Kidney epithelial cell (primary cell): ENCODE results near the gene NID2. TPM values are rescaled to one million over a fixed set of nuclear protein-coding genes. Genes with fewer than 3 reads are reported as not detected.

ENCODE experiments used
- DNase-seq: peaks from one replicate; pipeline ENCODE4 v3.0.0-alpha.2; 2010; ENCODE audit warnings: low read depth
- H3K27me3 ChIP-seq: 2 replicates; pipeline ENCODE4 v1.6.0; 2011; ENCODE audit warnings: low read length; ENCODE audit not compliant: control insufficient read depth, insufficient read depth
- H3K36me3 ChIP-seq: 2 replicates; pipeline ENCODE4 v1.5.1; 2011; ENCODE audit warnings: low read length; ENCODE audit not compliant: control insufficient read depth, insufficient read depth
- H3K4me3 ChIP-seq: 2 replicates; pipeline ENCODE4 v1.5.1; 2011; ENCODE audit warnings: low read depth, mild to moderate bottlenecking, control low read depth, low read length
- CTCF ChIP-seq: IDR thresholded peaks from 2 replicates; pipeline ENCODE4 v1.5.1; 2011; ENCODE audit warnings: mild to moderate bottlenecking, moderate library complexity, low read length, control low read depth, inconsistent platforms; ENCODE audit not compliant: insufficient read depth, poor library complexity, severe bottlenecking
- total RNA-seq: library from RNA; depleted of rRNA; stranded (reverse); fragments of >200 nt; gene quantifications from 2 replicates; pipeline ENCODE4 v1.2.3, GENCODE V29; 2015

NID2 gene
- total RNA-seq, 1 donor from 2014 or later = 5.4 TPM

- H3K27me3 ChIP-seq = no peaks in the 10 kb centered on the region
- no peak for DNase-seq
These were observed 26.5 kb upstream of the NID2 start for GRCh38 chr14:52095336-52095735.

GRCh38 chr14:52094546-52095271, 25.9 kb upstream of the NID2 start:
- no peak for DNase-seq
- H3K27me3 ChIP-seq = no peaks in the 10 kb centered on the region
- no peak overlapping the region for H3K4me3 ChIP-seq
- no peak for TF ChIP-seq CTCF
- H3K36me3 ChIP-seq = no peaks in the 10 kb centered on the region

More at GRCh38 chr14:52095336-52095735, 26.5 kb upstream of the NID2 start:
- no peaks in the 10 kb centered on the region for H3K36me3 ChIP-seq
- no peak for TF ChIP-seq CTCF
- no peak overlapping the region for H3K4me3 ChIP-seq

- H3K27me3 ChIP-seq = no peaks in the 10 kb centered on the region
- TF ChIP-seq CTCF = no peak
- no peak overlapping the region for H3K4me3 ChIP-seq
- DNase-seq = no peak
- no peaks in the 10 kb centered on the region for H3K36me3 ChIP-seq
These were observed 23.1 kb upstream of the NID2 start for GRCh38 chr14:52091928-52092327.

GRCh38 chr14:52090936-52091335, 22.1 kb upstream of the NID2 start:
- Histone ChIP-seq H3K27me3 (no peaks in the 10 kb centered on the region), H3K4me3 (no peak overlapping the region), H3K36me3 (no peaks in the 10 kb centered on the region)
- no peak for DNase-seq
- TF ChIP-seq CTCF = no peak

- Histone ChIP-seq H3K4me3 (no peak overlapping the region), H3K36me3 (no peaks in the 10 kb centered on the region), H3K27me3 (no peaks in the 10 kb centered on the region)
- no peak for TF ChIP-seq CTCF
- DNase-seq = no peak
These were observed 20.4 kb upstream of the NID2 start for GRCh38 chr14:52089218-52089617.

GRCh38 chr14:52086711-52087110, 17.9 kb upstream of the NID2 start:
- no peaks in the 10 kb centered on the region for H3K27me3 ChIP-seq
- no peak for DNase-seq

More at GRCh38 chr14:52086711-52087110, 17.9 kb upstream of the NID2 start:
- no peaks in the 10 kb centered on the region for H3K36me3 ChIP-seq
- TF ChIP-seq CTCF = no peak
- H3K4me3 ChIP-seq = no peak overlapping the region
